ENCODE data around the gene TMEM271.
"Not testable (repeated sequence)": the region's sequence is repeated elsewhere in the genome, so short reads cannot be mapped to it uniquely, and the experiment has no call there.

TMEM271 gene

GRCh38 chr4:609400-610050, 33.4 kb upstream of the TMEM271 start:
- no peak for DNase-seq (ENCODE audit: low spot score)

GRCh38 chr4:608236-608635, 32.1 kb upstream of the TMEM271 start:
- no peak for DNase-seq (ENCODE audit: low spot score)

- no peak for DNase-seq (ENCODE audit: low spot score)
Observed at GRCh38 chr4:605702-606425, 29.8 kb upstream of the TMEM271 start.

- DNase-seq (ENCODE audit: low spot score): no peak
Observed at GRCh38 chr4:604131-604530, 28.0 kb upstream of the TMEM271 start.

GRCh38 chr4:602559-602942, 26.5 kb upstream of the TMEM271 start:
- DNase-seq (ENCODE audit: low spot score): no peak

- DNase-seq (ENCODE audit: low spot score): no peak
Observed at GRCh38 chr4:601612-602558, 25.8 kb upstream of the TMEM271 start.

GRCh38 chr4:600850-601515, 24.9 kb upstream of the TMEM271 start:
- no peak for DNase-seq (ENCODE audit: low spot score)

- no peak for DNase-seq (ENCODE audit: low spot score)
Observed at GRCh38 chr4:600166-600565, 24.1 kb upstream of the TMEM271 start.

- no peak for DNase-seq (ENCODE audit: low spot score)
Observed at GRCh38 chr4:598925-599324, 22.8 kb upstream of the TMEM271 start.

GRCh38 chr4:592825-593520, 16.9 kb upstream of the TMEM271 start:
- no peak for DNase-seq (ENCODE audit: low spot score)

GRCh38 chr4:592178-592577, 16.1 kb upstream of the TMEM271 start:
- not testable (repeated sequence) for DNase-seq (ENCODE audit: low spot score)

GRCh38 chr4:590313-590841, 14.3 kb upstream of the TMEM271 start:
- DNase-seq (ENCODE audit: low spot score): no peak

GRCh38 chr4:589219-589963, 13.3 kb upstream of the TMEM271 start:
- no peak for DNase-seq (ENCODE audit: low spot score)

GRCh38 chr4:588351-588849, 12.3 kb upstream of the TMEM271 start:
- no peak for DNase-seq (ENCODE audit: low spot score)

GRCh38 chr4:587671-588350, 11.7 kb upstream of the TMEM271 start:
- DNase-seq (ENCODE audit: low spot score): no peak

- DNase-seq (ENCODE audit: low spot score): no peak
Observed at GRCh38 chr4:583820-584219, 7.7 kb upstream of the TMEM271 start.

GRCh38 chr4:581753-582361, 5.8 kb upstream of the TMEM271 start:
- no peak for DNase-seq (ENCODE audit: low spot score)

GRCh38 chr4:581181-581580, 5.1 kb upstream of the TMEM271 start:
- DNase-seq (ENCODE audit: low spot score): no peak

GRCh38 chr4:579543-580175, 3.6 kb upstream of the TMEM271 start:
- DNase-seq (ENCODE audit: low spot score): no peak

Data from AG08395 (cell line).